ENCODE data around the gene SPNS2.

DNA sequence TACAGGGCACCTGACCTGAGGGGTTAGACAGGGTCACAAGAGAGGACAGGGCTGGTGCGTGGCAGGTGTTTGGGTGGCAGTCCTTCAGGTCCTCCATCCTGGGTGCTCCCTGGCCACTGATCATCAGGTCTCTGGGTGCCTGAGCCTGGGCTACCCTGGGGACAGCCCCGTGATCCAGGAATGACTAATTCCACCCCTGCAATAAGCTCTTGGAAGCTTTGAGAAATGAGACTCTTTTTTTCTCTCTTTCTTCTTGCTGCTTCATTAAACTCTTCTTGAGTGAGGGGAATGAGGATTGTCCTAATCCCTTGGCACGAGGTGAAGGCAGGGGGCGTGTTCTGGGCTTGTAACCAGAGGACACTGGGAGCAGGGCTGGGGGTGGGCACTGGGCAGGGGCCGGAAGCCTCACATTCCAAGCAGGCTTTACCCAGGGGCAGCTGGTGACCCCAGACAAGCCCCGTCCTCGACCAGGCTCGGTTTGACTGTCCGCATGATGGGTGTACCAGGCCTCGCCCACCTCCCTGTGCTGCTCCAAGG lies 21.4 kb upstream of the SPNS2 start:
- TF ChIP-seq, protein P1, sequence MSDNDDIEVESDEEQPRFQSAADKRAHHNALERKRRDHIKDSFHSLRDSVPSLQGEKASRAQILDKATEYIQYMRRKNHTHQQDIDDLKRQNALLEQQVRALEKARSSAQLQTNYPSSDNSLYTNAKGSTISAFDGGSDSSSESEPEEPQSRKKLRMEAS (IDR thresholded peaks at IDR 0.05; ENCODE audit: low read depth, low read length), result no peak
- TF ChIP-seq NR2C1 (IDR thresholded peaks at IDR 0.05), result no peak
